ENCODE data around the gene TIMM22.

DNA sequence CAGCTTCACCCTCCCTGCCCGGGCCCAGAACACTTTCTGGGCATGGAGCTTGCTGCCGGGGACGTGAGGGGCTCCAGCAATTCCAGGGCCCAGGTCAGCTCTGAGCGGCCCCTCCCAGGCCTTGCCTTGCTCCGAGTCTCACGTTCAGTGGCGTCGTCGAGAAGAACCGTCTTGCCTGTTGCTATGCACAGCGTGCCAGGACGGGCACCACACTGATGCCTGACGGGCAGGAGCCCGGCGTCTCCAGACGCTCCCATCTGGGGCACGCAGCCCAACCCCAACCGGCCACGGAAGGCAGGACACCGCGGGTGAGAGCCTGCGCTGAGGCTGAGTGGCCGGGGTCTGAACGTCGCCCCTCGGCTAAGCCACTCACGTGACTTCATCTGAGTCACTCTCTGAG is 27.1 kb downstream of the TIMM22 start:
- TF ChIP-seq POLR2AphosphoS5 (IDR thresholded peaks at IDR 0.05; ENCODE audit: borderline replicate concordance, low read depth, low read length): no peak
- no peak for TF ChIP-seq EZH2 (IDR thresholded peaks at IDR 0.05)
- no peak for TF ChIP-seq FOXP2 (optimal IDR thresholded peaks at IDR 0.05; ENCODE audit: control extremely low read depth, extremely low read length, insufficient read depth)
